ENCODE measurements around the gene FAM114A1.
"Not testable (repeated sequence)": the region's sequence is repeated elsewhere in the genome, so short reads cannot be mapped to it uniquely, and the experiment has no call there.

The FAM114A1 gene

DNA sequence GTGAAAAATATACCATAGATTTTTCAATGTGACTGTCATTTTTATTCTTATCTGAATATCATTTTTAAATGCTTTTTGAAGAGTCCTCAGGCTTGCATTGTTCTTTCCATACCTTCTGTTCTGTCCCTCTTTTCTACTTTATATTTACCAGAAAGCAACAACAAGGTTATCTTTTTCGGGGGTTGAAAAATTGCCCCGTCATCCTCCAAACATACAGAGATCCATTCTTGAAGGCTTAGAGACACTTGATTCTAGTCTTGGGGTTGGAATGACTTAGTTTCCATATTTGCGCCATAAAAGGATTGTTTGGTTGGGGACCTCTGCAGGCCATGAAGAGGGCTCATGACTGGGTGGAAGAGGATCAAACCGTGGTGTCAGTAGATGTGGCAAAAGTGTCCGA, 63.5 kb downstream of the FAM114A1 start:
- no peak for DNase-seq (ENCODE audit: low read depth in 2 of 2)

DNA sequence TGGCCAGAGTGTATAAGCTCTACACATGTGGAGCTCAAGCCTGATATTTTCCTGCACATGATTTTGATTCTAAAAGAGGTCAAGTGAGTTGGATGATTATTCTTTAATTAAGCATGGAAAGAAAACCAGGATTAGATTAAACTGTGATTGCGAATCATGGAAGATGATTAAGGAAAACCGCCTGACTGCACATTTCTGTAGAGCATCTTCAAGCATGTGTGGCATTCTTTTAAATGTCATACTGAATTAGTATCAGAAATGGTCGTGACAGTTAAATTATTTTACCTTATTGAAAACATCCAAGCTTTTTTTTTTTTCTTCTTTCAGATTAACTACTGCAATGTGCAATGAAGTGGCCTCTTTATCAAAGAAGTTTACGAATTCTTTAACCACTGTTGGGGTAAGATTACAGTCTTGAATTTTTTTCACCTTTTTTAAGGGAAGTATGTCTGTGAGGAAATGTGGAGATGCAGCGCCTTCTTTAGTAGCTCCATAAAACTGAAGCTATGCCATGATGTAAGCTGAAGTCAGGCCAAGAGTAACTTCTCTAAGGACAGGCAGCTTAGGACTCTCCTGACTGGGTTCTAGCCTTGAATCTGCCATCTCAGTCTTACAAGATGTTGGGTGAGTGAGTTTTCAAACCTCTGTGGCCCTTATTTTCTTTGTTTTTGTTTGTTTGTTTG, 67.9 kb downstream of the FAM114A1 start:
- DNase-seq (ENCODE audit: low read depth in 2 of 2) = no peak

DNA sequence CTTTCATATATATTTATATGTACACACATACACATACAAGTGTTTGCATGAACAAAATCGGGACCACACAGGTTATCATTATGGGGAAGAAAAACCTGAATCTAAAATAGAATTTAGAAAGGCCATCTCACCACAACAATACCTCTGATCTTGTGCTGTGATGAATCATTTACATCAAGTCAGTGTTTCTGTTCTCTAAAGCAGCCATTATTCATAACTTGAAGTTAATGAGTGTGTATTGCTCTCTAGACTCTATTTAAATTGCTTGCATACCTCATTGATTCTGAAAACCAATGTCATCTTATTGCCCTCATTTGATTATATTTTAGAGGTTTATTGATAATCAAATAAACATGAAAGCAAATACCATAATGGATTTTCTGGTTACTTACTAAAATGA, 71.6 kb downstream of the FAM114A1 start:
- no peak for DNase-seq (ENCODE audit: low read depth in 2 of 2)

DNA sequence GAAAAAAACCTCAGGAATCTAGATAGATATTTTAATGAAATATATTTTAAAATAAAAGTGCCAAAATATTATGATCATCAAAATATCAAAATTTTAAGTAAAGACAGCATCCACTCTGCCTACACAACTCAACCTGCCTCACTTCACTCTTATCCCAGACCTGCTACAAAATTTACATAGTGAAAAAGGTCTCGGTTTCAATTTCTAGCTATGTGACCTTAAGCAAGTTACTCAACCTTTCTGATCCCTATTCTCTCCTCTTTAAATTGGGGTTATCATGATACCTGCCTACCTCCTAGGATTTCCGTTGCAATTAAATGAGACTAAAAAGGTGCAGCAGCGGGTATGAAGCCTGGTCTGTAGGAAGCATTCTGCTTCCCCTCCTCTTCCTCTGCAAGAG, 72.9 kb downstream of the FAM114A1 start:
- DNase-seq (ENCODE audit: low read depth in 2 of 2) = no peak

DNA sequence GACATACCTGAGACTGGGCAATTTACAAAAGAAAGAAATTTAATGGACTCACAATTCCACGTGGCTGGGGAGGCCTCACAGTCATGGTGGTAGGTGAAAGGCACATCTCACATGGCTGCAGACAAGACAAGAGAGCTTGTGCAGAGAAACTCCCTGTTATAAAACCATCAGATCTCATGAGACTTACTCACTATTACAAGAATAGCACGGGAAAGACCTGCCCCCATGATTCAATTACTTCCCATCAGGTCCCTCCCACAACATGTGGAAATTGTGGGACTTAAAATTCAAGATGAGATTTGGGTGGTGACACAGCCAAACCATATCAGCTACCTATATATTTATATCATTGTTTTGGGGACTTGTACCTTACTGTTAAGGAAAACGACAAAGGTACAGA, 74.3 kb downstream of the FAM114A1 start:
- DNase-seq (ENCODE audit: low read depth in 2 of 2) = not testable (repeated sequence)

DNA sequence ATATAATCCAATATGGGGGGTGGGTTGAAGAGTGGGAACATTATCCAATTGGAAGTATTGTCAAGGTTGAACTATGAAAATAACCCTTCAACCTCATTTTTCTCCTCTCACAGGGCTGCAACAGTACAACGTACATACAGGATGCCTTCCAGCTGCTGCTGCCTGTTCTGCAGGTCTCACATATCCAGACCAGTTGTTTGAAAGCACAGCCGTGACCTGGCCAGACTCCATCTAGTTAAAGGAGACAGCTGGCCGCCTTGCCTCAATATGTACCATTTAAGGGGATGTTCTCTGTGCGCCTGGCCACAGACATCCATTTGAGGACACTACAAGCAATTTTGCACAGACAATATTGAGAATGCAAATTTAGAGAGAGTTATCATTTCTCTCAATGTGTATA, 75.7 kb downstream of the FAM114A1 start:
- no peak for DNase-seq (ENCODE audit: low read depth in 2 of 2)

DNA sequence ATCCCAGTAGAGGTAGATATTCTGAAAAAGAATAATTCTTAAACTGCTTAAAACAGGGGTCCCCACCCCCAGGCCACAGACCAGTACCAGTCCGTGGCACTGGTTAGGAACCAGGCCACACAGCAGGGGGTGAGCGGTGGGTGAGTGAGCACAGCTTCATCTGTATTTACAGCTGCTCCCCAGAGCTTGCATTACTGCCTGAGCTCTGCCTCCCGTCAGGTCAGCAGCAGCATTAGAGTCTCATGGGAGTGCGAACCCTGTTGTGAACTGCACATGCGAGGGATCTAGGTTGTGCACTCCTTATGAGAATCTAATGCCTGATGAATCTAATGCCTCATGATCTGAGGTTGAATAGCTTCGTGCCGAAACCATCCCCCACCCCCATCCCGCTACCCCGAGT, 76.8 kb downstream of the FAM114A1 start:
- DNase-seq (ENCODE audit: low read depth in 2 of 2) = no peak

DNA sequence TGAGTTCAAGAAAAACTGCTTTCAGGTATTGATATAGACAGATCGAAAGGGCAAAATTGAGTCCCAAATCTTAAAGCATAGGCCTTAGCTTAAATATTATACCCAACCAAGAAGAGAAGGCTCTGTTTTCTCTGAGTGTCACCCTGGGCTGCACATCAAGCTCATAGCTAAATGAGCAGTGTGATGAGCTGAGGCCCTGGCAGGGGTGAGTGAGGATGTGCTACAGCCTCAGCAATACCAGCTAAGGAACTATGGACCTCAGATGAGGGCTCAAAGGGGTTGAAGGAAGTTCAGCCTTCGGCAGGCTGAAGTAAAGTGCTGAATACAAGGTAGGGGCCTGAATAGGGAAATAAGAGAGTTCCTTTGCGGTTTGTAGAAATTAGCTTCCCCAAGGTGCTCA, 79.3 kb downstream of the FAM114A1 start:
- DNase-seq (ENCODE audit: low read depth in 2 of 2) = no peak

DNA sequence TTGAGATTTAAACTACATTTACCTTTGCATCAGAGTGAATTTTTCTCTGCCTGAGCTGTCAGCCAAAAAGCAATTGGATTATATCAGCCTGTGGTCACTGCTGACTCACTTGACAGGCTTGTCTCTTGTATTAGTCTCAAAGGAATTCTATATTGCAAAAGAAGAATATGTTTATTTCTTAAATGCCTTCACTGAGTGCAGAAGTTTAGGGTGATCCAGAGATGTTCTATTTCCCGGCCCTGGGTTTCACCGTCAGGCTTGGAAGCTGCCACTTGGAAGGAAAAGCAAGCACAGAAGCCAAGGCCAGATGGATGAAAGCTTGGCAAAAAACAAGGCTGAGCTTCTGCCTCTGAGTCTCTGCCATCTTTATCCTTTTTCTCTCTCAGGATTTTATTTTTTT, 80.9 kb downstream of the FAM114A1 start:
- no peak for DNase-seq (ENCODE audit: low read depth in 2 of 2)

DNA sequence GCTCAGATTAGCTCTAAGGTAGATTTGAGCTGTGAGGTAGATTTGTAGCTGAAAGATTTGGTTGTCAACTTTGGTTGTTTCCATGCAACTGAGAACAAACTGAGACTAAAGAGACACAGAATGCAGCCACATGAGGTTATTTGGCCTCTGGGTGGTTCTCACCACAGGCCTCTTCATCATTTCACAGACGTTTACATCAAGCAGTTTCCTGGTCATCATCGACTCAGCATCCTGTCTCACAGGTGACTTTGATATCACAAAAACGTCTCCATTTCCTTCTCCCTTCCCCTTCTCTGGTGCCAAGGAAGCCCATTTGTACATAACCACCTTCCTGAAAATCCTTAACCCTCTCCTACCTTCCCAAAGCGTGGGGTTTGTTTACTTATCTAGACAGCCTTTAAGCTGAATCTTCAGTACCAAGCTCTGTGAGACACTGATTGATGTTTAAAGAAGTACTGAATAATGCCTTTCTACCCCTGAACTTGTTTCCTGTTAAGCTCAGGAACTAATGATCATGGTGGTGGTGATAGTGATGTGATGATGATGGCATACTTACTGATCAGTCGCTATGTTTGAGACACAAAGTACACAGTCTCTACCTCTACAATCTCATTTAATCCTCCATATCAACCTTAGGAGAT, 81.9 kb downstream of the FAM114A1 start:
- no peak for DNase-seq (ENCODE audit: low read depth in 2 of 2)

DNA sequence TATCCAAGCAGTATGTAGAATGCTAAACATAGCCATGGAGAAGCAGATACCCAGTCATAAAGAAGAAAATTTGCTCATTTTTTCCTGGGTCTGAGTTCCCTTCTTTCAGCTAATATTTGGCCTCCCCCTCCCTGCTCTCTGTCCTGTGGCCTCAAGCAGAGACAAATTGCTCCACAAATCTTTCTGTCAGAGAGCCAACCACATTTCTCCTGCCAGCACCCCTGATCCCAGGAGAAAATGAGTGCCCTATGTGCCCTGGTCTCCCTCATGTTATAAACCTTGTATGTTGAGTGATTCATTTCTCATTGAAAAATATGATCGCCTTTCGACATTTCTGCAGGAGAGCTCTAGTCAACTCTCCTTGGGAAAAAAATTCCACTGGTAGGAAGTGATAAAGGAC, 82.6 kb downstream of the FAM114A1 start:
- no peak for DNase-seq (ENCODE audit: low read depth in 2 of 2)

DNA sequence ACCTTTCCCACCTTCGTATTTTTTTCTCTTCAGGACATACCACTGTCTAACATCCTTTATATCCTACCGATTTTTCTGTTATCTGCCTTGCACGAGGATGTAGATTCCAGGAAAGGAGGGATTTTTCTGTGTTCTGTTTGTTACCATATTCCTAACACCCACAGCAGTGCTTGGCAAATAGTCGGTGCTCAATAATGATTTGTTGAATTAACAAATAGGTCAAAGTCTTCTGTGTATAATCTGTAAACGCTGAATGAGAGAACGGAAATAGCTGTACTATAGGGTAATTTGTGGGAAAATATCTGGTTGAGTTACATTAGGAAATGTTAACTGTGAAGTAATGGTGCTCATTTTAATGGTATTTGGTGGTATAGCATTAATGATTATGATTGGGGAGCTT, 83.1 kb downstream of the FAM114A1 start:
- no peak for DNase-seq (ENCODE audit: low read depth in 2 of 2)

DNA sequence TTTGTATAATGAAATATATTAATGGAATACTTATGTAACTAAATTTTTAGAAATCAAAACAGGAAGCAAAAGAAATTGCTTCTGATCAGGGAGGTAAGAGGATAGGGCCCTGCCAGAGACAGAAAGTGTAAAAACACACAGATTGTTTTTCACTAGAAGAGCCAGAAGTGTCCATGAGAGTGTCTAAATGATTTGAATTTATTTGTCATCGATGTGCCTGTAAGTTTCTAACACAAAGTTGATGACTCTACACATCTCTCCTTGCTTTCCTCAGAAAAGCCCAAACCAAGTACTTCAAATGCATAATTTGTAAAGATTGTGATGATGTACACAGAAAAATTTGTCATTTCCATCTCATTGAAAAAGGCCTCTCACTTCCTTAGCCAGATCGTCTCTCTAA, 84.0 kb downstream of the FAM114A1 start:
- DNase-seq (ENCODE audit: low read depth in 2 of 2) = no peak

DNA sequence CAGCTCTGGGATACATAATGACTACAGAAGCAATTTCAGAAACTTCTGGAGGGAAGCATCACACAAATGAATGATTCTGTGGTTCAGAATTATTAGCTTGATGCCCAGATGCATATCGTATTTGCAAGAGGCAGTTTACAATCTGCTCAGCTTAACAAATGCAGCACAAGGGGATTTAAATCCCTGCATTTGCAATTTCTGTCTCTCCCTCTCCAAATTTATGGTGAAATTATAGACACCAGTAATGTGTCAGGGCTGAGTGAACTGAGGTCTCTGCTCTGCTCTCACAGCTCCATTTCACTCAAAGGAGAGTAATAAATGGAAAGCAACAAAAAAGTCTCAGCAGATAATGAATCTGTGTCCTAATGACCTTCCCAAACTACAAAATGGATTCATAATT, 84.4 kb downstream of the FAM114A1 start:
- no peak for DNase-seq (ENCODE audit: low read depth in 2 of 2)

DNA sequence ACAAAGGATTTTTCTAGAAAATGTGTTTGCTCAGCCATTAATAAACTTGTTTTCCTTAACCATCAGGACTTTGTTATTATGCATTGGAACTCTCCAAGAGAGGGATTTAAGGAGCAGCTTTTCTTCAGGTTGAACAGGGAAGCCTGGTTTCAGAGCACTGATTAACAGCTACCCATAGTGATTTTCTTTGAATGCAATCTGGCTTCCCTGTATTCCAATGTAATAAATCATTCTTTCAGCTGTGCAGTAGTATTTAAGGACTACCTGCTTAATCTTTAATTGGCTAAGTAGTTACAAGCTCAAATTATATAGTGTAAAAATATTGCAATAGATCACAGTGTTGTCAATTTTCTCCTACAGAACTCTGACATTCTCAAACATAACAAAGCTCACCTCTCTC, 87.1 kb downstream of the FAM114A1 start:
- DNase-seq (ENCODE audit: low read depth in 2 of 2) = no peak

DNA sequence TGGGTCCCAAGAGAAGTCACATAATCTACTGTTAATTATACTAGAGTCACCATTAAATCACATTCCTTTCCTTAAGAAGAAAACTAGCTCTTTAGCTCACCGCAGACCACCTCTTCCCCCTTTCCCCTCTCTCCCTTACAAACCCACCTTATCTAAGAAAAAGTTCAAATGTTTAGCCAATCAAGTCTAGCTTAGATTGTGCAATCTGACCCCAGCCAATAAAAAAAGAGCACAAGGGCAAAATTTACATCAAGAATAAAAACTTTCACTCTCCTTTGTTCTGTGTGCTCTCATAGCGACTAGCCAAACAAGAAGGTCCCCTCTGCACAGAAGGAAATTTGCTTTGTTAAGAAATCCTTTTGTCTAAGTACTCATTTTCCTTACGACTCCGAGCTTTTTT, 88.4 kb downstream of the FAM114A1 start:
- no peak for DNase-seq (ENCODE audit: low read depth in 2 of 2)

DNA sequence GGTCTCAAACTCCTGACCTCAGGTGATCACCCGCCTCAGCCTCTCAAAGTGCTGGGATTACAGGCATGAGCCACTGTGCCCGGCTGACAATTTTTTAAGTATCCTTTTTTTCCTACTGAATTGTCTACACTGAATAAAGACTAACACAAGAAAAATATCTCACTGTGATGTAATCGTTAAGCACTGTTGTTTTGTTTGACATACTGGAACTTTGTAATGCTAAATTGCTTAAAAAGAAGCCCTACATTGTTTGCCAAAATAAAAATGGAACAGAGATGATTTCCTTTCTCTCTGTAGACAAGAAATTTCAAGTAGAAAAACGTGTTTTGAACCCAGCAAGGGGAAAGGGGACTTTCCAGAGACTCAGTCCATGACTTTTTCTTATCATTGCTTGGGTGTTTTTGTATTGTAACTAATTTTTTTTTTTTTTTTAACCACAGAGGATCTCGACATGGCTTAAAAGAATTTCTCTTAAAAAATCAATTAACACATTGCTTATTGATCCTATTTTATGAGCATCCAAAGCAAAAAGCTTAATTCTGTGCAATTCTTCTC, 89.7 kb downstream of the FAM114A1 start:
- DNase-seq (ENCODE audit: low read depth in 2 of 2) = no peak

DNA sequence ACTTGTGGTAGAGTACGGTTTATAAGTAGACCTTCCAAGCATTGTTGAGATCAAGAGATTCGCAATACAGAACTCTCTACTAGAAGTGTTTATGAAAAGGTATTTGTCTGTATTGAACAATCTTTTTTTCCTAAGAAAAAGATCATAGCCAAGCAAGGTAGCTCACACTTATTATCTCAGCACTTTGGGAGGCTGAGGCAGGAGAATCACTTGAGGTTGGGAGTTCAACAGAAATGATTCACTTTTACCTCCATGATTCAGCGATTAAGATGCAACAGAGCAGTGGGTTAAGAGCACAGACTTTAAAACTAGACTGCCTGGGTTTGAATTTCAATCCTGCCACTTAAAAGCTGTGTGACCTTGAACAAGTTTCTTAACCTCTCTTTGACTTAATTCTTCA, 90.3 kb downstream of the FAM114A1 start:
- DNase-seq (ENCODE audit: low read depth in 2 of 2) = no peak

DNA sequence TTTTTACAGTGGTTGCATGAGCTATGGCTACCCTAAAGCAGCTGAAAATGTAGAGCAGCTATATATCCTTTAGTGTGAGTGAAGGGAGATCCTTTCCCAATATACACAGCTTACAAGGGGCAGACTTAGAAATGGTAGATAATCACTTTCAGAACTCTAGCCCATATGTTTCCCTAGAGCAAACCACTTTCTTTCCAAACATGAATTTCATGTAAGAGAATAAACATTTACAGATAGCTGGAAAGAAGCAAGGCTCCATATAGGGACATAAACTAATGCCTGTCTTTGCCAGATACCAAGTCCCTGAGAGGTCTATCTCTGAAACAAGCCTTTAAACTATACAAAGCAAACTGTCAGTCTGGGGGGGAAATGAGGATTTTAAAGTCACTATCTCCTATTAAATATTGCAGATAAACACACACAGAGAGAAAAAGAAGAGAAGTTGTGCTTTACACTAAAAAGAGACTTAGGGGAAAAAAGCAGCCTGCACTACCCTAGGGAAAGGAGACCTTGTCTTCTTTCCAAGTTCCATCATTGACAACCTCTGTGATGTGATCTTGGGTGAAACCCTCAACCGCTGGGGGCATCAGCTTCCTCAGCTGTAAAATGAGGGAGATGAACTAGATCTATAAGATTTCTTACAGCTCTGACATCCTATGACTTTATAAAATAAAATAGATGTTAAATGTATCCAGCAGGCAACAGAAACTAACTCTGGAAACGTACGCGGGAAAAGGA, 91.0 kb downstream of the FAM114A1 start:
- DNase-seq (ENCODE audit: low read depth in 2 of 2) = no peak

DNA sequence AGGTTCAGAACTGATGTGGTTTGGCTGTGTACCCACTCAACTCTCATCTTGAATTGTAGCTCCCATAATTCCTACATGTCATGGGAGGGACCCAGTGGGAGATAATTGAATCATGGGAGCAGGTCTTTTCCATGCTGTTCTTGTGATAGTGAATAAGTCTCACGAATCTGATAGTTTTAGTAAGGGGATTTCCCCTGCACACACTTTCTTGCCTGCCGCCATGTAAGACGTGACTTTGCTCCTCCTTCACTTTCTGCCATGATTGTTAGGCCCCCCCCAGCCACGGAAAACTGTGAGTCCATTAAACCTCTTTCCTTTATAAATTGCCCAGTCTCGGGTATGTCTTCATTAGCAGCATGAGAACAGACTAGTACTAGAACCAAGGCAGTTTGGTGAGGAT, 91.6 kb downstream of the FAM114A1 start:
- not testable (repeated sequence) for DNase-seq (ENCODE audit: low read depth in 2 of 2)

DNA sequence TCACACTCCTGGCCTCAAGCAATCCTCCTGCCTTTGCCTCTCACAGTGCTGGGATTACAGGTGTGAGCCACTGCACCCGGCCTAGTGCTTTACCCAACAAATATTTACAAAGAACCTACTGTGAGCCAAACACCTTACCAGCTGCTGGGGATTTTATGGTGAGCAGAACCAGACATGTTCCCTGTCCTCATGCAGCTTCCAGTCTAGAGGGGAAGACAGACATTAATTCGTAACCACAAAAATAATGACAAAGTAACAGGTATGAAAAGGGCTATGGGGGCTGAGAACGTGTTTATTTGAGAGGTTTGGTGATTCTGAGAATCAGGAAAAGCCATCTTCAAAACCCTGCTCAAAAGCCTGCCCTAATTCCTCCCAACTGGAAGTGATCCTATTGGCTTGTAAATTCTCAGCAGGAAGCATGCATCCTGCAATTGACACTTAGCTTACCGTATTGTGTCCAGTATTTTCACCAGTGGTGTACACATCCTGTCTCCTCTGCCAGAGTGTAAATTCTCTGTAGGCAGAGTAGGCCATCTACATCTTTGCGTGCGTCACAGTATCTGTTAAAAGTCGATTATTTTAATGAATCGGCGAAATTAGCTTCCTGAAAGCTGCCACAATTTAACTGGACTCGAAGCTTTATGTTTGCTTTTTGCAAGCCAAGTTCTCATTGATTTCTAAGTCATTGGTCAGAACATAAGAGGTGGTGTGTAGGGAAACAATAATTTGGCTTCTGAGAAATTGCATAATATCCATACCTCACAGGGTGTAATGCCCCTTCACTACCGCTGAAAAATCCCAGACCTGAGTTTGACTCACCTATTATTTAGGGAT, 97.6 kb downstream of the FAM114A1 start:
- no peak for DNase-seq (ENCODE audit: low read depth in 2 of 2)

DNA sequence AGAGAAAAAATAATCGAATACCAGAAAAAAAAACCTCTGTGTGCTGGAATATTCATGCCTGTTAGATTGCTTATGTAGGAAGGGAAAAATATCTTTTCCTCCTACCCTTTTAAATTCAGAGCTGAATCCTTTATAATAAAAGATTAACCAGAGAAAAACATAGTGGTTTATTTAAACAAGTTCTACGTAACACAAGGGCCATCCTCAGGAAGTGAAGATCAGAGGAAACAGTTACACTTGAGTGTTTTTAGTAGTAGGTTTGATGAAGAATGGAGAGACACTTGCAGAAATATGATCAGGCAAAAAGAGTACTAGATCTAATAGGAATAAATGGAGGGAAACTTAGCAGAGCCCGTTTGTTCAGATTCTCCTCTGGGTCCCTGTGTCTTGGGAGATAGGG, 98.3 kb downstream of the FAM114A1 start:
- no peak for DNase-seq (ENCODE audit: low read depth in 2 of 2)
